Activated naive CD4-positive, alpha-beta T cell treated with anti-CD3 and anti-CD28 coated beads for 36 hours (primary cell): Measurements from ENCODE around the gene S100A8. TPM values are rescaled to one million over a fixed set of nuclear protein-coding genes. Genes with fewer than 3 reads are reported as not detected.
"Not testable (repeated sequence)": the region's sequence is repeated elsewhere in the genome, so short reads cannot be mapped to it uniquely, and the experiment has no call there.

ENCODE experiments used
- CTCF ChIA-PET: fragments of 350-600 bp; sonication (Branson Sonifier 250); formaldehyde crosslinking; loops from one replicate; lab custom pipeline; 2021; ENCODE audit warnings: antibody characterized with exemption; lab: Charles Lee
- DNase-seq: peaks from one replicate; pipeline ENCODE4 v3.0.0-alpha.2; 2020
- H3K27ac Mint-ChIP-seq: one replicate; pipeline ENCODE4 v1.8.0; 2021; ENCODE audit warnings: mild to moderate bottlenecking, mixed read lengths
- H3K27me3 Mint-ChIP-seq: one replicate; pipeline ENCODE4 v1.8.0; 2021; ENCODE audit warnings: low read depth, mixed read lengths
- H3K36me3 Mint-ChIP-seq: one replicate; pipeline ENCODE4 v1.8.0; 2021; ENCODE audit warnings: low read depth, mixed read lengths
- H3K4me1 Mint-ChIP-seq: one replicate; pipeline ENCODE4 v1.8.0; 2021; ENCODE audit warnings: low read depth, mixed read lengths
- H3K4me3 Mint-ChIP-seq: one replicate; pipeline ENCODE4 v1.8.0; 2021; ENCODE audit warnings: mild to moderate bottlenecking, moderate library complexity, mixed read lengths
- H3K9me3 Mint-ChIP-seq: one replicate; pipeline ENCODE4 v1.8.0; 2021; ENCODE audit warnings: mixed read lengths
- intact Hi-C: fragments of 100-400 bp; cut with micrococcal nuclease; formaldehyde crosslinking; loops from one replicate; pipeline ENCODE4 v1.15.1; 2023
- total RNA-seq, 2 experiments: library from RNA; stranded (reverse); gene quantifications; one replicate each; pipeline ENCODE4 v1.2.3, GENCODE V29; 2021

S100A8 gene
- total RNA-seq, 2 experiments from 2014 or later, result not detected

GRCh38 chr1:153347856-153348255 lies 43.0 kb downstream of the S100A8 start:
- CTCF ChIA-PET, result interaction anchor here (2.9 kb wide), 1 partner anchor 147 kb away, joined by 19 read pairs; no protein-coding TSS in a partner anchor

DNA sequence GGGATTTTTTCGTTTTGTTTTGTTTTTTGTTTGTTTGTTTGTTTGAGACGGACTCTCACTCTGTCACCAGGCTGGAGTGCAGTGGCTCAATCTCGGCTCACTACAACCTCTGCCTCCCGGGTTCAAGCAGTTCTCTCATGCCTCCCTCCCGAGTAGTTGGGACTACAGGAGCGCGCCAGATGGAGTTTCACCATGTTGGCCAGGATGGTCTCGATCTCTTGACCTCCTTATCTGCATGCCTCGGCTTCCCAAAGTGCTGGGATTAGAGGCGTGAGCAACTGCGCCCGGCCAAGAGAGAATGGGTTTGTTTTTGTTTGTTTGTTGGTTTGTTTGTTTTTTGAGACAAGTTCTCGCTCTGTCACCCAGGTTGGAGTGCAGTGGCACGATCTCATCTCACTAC lies 43.8 kb downstream of the S100A8 start:
- H3K27ac Mint-ChIP-seq, H3K9me3 Mint-ChIP-seq, H3K4me3 Mint-ChIP-seq, intact Hi-C loops, H3K36me3 Mint-ChIP-seq, DNase-seq: not testable (repeated sequence)
- peaks cover 32% of the 10 kb centered on the region for H3K4me1 Mint-ChIP-seq
- peaks cover 14% of the 10 kb centered on the region for H3K27me3 Mint-ChIP-seq
- CTCF ChIA-PET, result interaction anchor here (0.9 kb wide), 1 partner anchor 148 kb away, joined by 5 read pairs; no protein-coding TSS in a partner anchor

More at GRCh38 chr1:153347856-153348255, 43.0 kb downstream of the S100A8 start:
- DNase-seq, result no peak
- H3K27ac Mint-ChIP-seq, result no peak overlapping the region
- intact Hi-C loops, result no loop called here
- H3K4me3 Mint-ChIP-seq, result no peak overlapping the region
- peaks cover 32% of the 10 kb centered on the region for H3K4me1 Mint-ChIP-seq
- H3K27me3 Mint-ChIP-seq, result peaks cover 14% of the 10 kb centered on the region
- H3K36me3 Mint-ChIP-seq, result no peaks in the 10 kb centered on the region
- no peaks in the 10 kb centered on the region for H3K9me3 Mint-ChIP-seq

- peaks cover 14% of the 10 kb centered on the region for H3K27me3 Mint-ChIP-seq
- no peak overlapping the region for H3K4me3 Mint-ChIP-seq
- H3K4me1 Mint-ChIP-seq, result peaks cover 32% of the 10 kb centered on the region
- H3K9me3 Mint-ChIP-seq, result no peaks in the 10 kb centered on the region
- DNase-seq, result no peak
- intact Hi-C loops, result no loop called here
- CTCF ChIA-PET, result interaction anchor here (0.6 to 0.9 kb wide), 2 partner anchors 148 to 268 kb away, joined by 3 to 5 read pairs; no protein-coding TSS in a partner anchor
- H3K36me3 Mint-ChIP-seq, result no peaks in the 10 kb centered on the region
- no peak overlapping the region for H3K27ac Mint-ChIP-seq
Observed at GRCh38 chr1:153346077-153346723, 44.7 kb downstream of the S100A8 start.

- Mint-ChIP-seq H3K9me3 (no peaks in the 10 kb centered on the region), H3K27me3 (peaks cover 14% of the 10 kb centered on the region), H3K36me3 (no peaks in the 10 kb centered on the region), H3K4me3 (no peak overlapping the region), H3K27ac (no peak overlapping the region), H3K4me1 (peaks cover 32% of the 10 kb centered on the region)
- intact Hi-C loops, result loop anchor here (2.0 kb wide), 1 partner anchor 227 kb away; no protein-coding TSS in a partner anchor
- peak; percentile 55 for DNase-seq
- CTCF ChIA-PET, result interaction anchor here (4.0 kb wide), 1 partner anchor 8 kb away, joined by 26 read pairs; no protein-coding TSS in a partner anchor
Observed at GRCh38 chr1:153345187-153346076, 45.4 kb downstream of the S100A8 start.

DNA sequence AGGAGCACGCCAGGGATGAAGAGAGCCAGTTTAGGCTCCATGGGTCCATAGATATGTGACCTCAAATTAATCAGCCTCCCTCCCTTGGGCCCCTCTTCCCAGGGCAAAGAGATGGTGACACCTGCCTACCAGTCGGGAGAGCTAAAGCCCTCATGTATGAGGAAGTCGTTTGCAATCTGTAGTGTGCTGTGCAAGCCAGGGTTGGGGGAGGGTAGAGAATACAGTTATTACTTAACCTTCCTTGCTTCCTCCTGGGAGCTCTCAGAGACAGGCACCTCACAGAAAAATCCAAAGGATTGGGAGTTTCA lies 46.2 kb downstream of the S100A8 start:
- Mint-ChIP-seq H3K9me3 (no peaks in the 10 kb centered on the region), H3K4me3 (no peak overlapping the region), H3K4me1 (peaks cover 38% of the 10 kb centered on the region), H3K27me3 (peaks cover 14% of the 10 kb centered on the region), H3K36me3 (no peaks in the 10 kb centered on the region), H3K27ac (no peak overlapping the region)
- CTCF ChIA-PET, result interaction anchor here (4.0 kb wide), 1 partner anchor 8 kb away, joined by 26 read pairs; no protein-coding TSS in a partner anchor
- DNase-seq, result no peak
- intact Hi-C loops, result loop anchor here (2.0 kb wide), 1 partner anchor 228 kb away; no protein-coding TSS in a partner anchor

GRCh38 chr1:153343811-153344717 lies 46.8 kb downstream of the S100A8 start:
- H3K36me3 Mint-ChIP-seq, result no peaks in the 10 kb centered on the region
- no peak overlapping the region for H3K4me3 Mint-ChIP-seq
- H3K27ac Mint-ChIP-seq, result no peak overlapping the region
- no peak for DNase-seq
- H3K4me1 Mint-ChIP-seq, result peaks cover 42% of the 10 kb centered on the region
- H3K9me3 Mint-ChIP-seq, result no peaks in the 10 kb centered on the region
- H3K27me3 Mint-ChIP-seq, result peaks cover 12% of the 10 kb centered on the region
- CTCF ChIA-PET, result interaction anchor here (4.0 kb wide), 1 partner anchor 9 kb away, joined by 26 read pairs; no protein-coding TSS in a partner anchor
- intact Hi-C loops, result loop anchor here (2.0 kb wide), 1 partner anchor 229 kb away; no protein-coding TSS in a partner anchor

GRCh38 chr1:153343040-153343681 lies 47.7 kb downstream of the S100A8 start:
- Mint-ChIP-seq H3K36me3 (no peaks in the 10 kb centered on the region), H3K4me1 (peaks cover 43% of the 10 kb centered on the region), H3K27me3 (peaks cover 10% of the 10 kb centered on the region), H3K27ac (no peak overlapping the region), H3K9me3 (no peaks in the 10 kb centered on the region), H3K4me3 (no peak overlapping the region)
- DNase-seq, result no peak
- CTCF ChIA-PET, result interaction anchor here (4.0 kb wide), 1 partner anchor 10 kb away, joined by 26 read pairs; no protein-coding TSS in a partner anchor
- intact Hi-C loops, result no loop called here

- H3K4me1 Mint-ChIP-seq, result peaks cover 43% of the 10 kb centered on the region
Observed at GRCh38 chr1:153342178-153342577, 48.7 kb downstream of the S100A8 start.

DNA sequence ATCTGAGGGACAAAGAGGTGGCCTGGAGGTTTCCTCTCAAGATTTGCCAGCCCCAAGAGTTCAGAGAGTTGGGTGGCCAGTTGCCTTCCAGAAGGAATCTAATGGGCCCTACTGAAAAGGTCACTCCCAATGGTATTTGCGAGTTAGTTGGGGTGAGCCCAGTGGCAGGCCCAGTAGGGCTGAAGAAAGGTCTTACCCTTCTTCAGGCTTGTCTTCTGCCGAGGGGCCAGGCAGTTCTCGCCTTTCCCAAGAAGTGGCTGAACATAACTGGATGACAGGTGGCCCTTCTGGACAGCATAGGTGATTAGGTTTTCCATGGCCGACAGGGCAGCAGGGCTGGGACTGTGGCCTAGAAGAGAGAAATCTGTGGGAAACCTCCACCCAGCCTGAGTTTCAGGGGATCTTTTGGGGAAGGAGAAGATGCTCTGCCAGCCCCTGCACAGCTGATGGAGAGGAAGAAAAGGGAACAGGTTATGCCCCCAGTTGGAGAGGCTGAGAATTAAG lies 49.4 kb downstream of the S100A8 start:
- Mint-ChIP-seq H3K4me3 (no peak overlapping the region), H3K36me3 (no peaks in the 10 kb centered on the region), H3K27ac (no peak overlapping the region), H3K4me1 (peaks cover 40% of the 10 kb centered on the region), H3K27me3 (peaks cover 4% of the 10 kb centered on the region), H3K9me3 (no peaks in the 10 kb centered on the region)
- CTCF ChIA-PET, result interaction anchor here (4.0 kb wide), 1 partner anchor 12 kb away, joined by 26 read pairs; no protein-coding TSS in a partner anchor
- intact Hi-C loops, result no loop called here
- no peak for DNase-seq

More at GRCh38 chr1:153342178-153342577, 48.7 kb downstream of the S100A8 start:
- Mint-ChIP-seq H3K36me3 (no peaks in the 10 kb centered on the region), H3K9me3 (no peaks in the 10 kb centered on the region), H3K27ac (no peak overlapping the region), H3K27me3 (peaks cover 6% of the 10 kb centered on the region), H3K4me3 (no peak overlapping the region)
- no peak for DNase-seq
- intact Hi-C loops, result no loop called here
- CTCF ChIA-PET, result interaction anchor here (4.0 kb wide), 1 partner anchor 11 kb away, joined by 26 read pairs; no protein-coding TSS in a partner anchor

DNA sequence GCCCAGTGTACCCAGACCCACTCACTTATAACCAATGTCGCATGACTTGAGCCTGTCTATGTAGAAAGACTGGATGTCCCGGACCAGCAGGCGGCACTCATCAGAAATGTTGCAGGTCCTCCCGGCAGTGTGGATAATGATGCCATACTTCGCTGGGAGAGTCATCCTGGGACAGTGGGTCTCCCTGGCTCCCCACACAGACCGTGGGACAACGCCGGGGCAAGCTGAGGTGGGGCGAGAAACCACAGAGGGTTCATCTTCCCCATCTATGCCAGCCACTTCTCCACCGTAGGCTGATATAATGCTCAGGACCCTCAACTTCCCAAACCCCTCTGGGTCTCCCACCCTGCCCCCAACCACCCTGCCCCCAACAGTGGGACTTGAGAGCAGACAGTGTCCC lies 50.5 kb downstream of the S100A8 start:
- Mint-ChIP-seq H3K4me1 (peaks cover 28% of the 10 kb centered on the region), H3K27me3 (peaks cover 3% of the 10 kb centered on the region), H3K36me3 (no peaks in the 10 kb centered on the region), H3K9me3 (no peaks in the 10 kb centered on the region), H3K27ac (no peak overlapping the region), H3K4me3 (no peak overlapping the region)
- no peak for DNase-seq
- intact Hi-C loops, result no loop called here
- CTCF ChIA-PET, result no interaction called here
